ENCODE results near the gene ACOXL.

- no peak for TF ChIP-seq POLR2A (IDR thresholded peaks at IDR 0.05; ENCODE audit: low read depth, low read length)
- TF ChIP-seq TAF1 (IDR thresholded peaks at IDR 0.05; ENCODE audit: low read depth, low read length), result no peak
Observed at GRCh38 chr2:110927526-110927925, 195.2 kb downstream of the ACOXL start.
